Activated CD8-positive, alpha-beta memory T cell treated with anti-CD3 and anti-CD28 coated beads, Interleukin-2, amount 50 U/mL, for 48 hours (primary cell): ENCODE data around the gene ZFP36.
"Not testable (repeated sequence)": the region's sequence is repeated elsewhere in the genome, so short reads cannot be mapped to it uniquely, and the experiment has no call there.

ENCODE experiments used
- DNase-seq: peaks from one replicate; pipeline ENCODE4 v3.0.0-alpha.2; 2020

Gene ZFP36, protein sequence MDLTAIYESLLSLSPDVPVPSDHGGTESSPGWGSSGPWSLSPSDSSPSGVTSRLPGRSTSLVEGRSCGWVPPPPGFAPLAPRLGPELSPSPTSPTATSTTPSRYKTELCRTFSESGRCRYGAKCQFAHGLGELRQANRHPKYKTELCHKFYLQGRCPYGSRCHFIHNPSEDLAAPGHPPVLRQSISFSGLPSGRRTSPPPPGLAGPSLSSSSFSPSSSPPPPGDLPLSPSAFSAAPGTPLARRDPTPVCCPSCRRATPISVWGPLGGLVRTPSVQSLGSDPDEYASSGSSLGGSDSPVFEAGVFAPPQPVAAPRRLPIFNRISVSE

DNA sequence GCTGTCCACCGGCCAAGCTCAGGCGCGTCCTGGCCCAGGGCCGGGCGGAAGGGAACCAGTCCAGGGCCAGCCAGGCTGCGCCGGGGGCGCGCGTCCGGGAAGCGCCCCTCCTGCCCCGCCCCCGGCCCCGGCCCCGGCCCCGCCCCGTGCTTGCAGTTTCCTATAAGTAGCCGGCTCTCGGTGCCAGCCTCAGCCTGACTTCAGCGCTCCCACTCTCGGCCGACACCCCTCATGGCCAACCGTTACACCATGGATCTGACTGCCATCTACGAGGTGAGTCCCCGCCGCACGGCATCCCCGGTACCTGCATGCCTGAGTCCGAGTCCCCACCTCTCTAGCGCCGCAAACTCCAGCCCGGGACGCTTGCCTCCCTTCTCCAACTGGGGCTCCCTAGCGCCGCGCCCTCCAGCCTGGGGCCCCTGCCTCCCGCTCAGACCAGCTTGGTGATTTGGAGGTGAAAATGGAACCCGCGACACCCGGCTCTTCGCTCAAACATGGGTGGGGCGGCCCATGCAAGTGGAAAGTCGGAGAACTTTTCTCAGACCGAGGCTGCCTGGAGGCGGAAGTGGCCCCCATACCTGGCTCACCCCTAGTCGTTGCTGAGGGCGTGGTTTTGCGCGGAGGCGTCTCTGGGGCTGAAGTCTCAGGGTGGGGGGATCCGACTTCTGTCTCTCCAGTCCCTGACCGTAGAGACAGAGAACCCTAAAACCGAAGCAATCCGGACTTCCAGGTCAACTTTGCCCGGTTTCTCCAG is at the start of gene ZFP36:
Gene ZFP36, plus strand, starts transcription at position 192 of the 754 bp plus-strand sequence. Its CDS starts 58 bp downstream, at position 250.
- peak; percentile 95 for DNase-seq

DNA sequence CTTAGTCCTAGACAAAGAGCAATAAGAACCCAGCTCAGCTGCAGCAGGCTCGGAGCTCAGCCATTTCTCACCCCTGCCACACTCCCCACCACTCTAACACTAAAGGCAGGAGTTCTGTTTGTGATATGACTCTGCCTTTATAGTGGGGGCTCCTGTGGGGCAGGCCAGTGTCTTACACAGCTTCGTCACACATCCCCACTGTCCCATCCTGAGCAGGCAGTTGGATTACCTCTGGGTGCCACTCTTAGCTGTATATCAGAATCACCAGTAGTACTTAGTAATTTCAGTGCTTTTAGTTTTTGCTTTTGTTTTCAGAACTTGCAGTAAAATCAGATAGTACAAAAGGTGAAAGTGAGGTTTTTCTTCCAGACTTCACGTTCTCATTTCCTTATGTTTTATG is 47.6 kb upstream of the ZFP36 start:
- no peak for DNase-seq

DNA sequence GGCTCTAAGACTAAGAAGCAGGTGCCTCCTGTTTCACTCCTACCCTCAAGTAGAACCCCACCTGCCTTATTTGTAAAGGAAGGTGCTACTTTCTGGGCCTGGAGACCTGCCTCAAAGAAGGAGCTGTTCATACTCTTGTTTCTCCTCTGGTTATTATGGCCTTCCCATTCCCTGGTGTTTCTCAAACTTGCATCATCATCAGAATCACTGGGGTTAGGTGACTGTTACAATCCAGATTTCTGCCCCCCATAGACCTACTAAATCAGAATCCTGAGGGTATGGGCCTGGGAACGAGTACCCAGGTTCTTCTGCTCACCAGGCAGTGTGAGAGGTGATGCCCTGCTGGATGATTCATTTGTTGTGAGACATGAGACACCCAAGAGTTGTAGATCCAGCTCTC is 46.0 kb upstream of the ZFP36 start:
- no peak for DNase-seq

DNA sequence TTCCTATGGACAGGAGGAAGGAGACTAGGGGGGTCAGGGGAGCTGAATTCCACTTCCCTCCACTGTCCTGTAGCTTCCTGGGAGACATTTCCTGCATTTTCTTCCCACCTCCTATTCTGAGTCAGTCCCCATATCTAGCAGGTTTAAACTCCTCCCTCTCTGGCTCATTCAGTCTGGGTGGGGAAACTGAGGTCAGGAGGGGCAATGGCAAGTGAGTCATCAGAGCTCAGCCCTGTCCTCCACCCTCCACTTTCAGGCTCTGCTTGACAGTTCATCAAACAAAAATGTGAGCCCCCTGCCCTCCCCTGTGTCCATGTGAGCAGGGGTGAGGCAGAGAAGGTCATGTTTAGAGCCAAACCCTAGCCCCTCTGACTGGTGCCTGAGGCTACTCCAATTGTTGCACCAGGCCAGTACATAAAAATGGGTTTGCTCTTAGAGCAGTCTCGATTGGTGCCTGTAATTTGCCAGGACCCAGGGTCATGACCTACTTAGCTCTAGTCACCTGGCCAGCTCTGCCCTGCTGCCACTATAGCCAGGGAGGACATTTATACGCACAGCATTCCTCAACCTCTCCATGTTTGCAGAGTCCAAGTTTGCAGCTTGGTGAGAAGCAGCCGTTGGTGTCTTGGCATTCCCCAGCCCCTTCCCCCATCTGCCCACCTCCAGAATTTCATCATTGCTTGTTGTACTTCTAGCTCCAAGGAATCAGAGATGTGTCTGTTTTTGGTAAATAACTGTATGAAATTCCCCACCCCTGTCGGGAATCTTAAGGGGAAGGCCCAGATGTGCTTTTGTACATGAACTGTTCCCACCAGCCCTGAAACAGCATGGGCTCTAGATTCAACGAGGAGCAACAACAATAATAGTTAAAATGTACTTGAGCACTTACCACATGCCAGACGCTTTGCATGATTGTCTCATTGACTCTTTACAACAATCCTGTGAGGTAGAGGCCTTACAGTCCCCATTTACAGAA is 43.7 kb upstream of the ZFP36 start:
- DNase-seq = no peak

DNA sequence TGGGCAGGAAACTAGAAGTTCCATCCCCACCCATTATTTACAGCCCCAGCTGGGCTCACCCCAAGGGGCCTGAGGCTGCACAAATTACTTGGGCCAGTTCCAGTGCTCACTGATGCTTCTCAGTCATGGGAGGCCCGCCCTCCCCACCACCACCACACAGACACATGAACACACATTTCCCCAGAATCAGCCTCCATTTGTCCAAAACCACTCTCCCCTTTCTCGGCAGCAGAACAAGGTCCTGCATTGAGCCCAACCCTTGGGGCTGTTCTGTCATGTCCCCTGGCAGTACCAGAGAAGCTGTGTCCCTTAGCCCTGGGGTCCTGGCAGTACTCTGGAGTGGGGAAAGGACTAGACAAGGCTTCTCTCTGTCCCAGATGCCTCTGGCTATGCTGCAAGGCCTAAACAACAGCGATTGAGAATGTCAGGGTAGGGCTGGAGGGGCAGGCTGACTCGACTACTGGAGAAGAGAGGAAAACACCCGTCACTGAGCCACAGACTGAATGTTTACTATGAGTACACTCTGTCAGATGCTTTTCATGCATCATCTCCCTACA is 42.7 kb upstream of the ZFP36 start:
- no peak for DNase-seq

DNA sequence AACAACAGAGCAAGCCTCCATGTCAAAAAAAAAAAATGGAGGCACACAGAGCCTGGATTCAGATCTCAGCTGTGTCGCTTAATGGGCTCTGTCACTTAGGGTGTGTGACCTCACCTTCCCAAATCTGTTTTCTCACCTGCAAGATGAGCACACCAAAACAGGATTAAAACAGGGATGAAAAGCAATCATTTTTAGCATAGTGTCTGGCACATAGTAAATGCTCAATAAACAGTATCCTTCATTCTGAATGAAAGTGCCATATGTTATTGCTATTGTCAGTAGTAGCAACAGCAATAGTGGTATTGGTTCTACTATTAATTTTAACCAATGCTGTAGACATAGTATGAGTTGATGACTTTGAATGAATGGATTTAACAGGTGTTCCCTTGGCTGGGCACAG is 41.1 kb upstream of the ZFP36 start:
- no peak for DNase-seq

DNA sequence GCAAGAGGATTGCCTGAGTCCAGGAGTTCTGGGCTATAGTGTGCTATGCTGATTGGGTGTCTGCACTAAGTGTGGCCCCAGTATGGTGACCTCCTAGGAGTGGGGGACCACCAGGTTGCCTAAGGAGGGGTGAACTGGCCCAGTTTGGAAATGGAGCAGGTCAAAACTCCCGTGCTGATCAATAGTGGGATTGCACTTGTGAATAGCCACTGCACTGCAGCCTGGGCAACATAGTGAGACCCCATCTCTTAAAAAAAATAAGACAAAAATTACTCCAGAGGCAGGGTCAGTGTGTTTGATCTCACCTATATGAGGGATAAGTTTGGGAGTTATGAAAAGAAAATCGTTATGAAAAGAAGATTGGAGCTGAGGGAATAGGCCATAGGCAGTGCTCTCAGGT is 37.4 kb upstream of the ZFP36 start:
- no peak for DNase-seq

DNA sequence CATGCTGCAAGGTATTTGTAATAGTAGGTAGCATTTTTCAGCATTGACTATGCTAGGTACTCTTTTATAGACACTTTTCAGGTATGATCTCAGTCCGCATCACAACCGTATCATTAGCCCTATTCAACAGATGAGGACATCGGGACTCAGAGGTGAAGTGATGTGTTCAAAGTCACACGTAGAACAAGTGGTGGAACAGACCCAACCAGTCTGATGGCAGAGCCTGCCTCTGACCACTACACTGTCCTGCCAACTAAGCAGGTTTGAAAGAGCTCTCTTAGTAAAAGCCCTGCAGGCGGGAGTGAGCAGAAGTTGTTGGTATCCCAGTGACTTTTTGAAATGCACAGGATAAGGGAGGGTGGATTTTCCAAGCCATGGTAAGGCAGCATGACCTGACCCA is 35.9 kb upstream of the ZFP36 start:
- no peak for DNase-seq

DNA sequence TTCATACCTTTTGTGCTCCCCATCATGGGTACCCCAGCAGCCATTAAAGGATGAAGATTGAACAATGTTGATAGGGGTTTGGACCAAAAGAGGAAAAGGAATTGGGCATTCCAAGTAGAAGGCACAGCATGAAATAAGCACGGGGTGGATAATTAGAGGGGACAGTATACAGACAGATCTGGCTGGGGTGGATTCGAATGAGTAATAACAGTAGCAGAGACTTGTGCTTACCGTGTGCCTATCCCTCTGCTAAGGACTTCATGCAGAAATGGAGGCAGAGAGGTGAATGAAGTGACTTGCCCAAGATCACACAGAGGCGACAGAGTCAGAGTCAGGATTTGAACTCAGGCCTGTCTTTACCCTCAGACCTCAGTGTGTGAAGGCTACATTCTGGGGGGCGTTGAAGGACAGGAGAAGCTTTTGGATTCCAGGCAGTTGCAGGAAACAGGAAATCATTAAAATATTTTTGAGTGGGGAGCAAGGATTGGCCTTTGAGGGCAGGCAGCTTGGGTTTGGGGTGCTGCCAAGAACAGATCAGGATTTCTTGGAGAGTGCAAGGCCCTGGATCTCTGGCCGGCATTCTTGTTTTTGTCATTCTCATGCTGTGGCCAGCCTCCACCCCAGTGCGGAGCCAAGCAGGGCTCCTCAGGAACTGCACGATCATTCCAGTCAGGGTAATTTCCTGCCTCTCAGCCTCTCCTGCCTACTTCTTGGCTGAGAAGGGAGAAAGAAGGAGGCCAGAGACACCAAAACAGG is 34.4 kb upstream of the ZFP36 start:
- DNase-seq = no peak

DNA sequence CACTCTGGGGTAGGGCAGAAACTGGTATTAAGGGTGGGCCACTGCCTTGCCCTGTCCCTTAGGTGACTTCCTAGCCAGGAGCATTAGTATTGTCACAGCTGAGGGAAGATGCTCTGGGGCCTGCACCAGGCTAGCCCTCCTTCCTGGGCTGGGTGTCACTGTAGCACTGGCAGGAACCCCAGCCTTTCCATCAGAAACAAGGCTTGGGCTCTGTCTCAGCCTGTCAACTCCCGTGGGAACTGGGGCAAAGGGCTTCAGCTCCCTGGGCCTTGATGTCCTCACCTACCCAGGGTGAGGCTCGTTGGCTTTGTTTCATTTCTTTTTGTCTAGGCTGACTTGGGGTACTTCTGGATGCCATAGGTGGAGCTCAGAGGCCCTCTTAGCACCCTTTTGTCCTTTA is 33.7 kb upstream of the ZFP36 start:
- DNase-seq = no peak

DNA sequence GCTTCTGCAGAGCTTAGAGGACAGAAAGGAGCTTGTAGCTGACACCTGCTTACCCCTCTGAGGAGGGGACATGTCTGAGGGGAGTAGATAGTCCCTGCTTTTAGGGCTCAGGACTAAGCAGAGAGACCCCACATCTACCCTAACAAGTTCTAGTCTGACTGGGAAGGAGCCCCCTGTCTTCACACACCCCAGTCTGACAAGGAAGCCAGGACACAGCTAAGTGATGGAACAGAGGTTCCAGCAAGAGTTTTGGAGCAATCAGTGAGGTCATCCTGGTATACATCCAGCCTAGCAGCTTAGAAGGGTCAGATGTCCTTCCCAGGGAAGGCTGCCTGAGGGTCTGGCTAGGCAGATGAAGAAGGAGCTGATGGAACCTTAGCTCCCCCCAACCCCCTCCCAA is 30.7 kb upstream of the ZFP36 start:
- DNase-seq = no peak

DNA sequence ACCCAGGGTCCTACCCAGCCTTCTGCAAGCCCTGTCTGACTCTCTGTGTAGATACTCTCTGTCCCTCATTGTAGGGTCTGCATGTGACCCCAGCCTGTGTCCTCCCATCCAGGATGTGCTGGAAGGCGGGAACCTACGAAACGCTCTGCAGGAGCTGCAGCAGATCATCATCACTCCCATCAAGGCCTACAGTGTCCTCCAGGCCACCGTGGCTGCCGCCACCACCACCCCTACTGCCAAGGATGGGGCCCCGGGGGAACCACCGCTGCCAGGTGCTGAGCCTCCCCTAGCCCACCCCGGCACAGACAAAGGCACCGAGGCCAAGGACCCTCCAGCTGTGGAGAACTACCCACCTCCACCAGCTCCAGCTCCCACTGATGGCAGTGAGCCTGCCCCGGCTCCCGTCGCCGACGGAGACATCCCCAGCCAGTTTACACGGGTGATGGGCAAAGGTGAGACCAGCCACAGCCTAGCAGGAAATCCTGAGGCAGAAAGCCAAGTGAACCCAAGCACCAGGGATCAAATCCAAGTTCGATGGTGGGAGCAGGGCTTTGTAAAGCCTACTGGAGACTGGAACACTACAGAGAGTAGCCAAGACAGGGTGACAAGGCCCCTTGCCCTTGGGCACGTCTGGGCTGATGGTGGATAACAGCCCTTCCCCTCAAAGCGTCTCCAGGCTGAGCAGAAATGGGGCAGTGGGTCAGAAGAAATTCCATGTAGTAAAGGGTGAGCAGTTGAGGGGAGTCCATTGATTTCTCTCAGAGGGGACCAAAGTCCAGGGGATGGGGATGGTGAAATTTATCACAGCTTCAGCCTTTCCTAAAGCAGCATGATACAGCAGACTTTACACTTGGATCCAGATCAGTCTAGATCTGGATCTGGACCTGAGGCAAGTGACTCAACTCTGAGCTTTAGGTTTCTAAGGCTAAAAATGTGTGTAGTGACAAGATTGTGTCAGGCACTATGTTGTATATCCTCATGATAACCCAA is 29.0 kb upstream of the ZFP36 start:
- DNase-seq = no peak

DNA sequence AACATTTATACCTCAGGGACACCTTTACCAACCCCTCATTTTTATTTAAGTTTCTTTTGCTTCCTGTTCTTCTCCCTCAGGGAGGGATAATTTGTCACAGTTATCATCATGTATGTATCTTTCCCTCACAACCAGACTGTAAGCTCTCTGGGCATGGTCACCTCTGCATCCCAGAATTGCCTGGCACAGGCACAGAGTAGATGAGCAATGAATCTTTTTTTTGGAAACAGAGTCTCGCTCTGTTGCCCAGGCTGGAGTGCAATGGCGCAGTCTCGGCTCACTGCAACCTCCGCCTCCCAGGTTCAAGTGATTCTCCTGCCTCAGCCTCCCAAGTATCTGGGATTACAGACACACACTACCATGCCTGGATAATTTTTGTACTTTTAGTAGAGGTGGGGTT is 27.3 kb upstream of the ZFP36 start:
- not testable (repeated sequence) for DNase-seq

DNA sequence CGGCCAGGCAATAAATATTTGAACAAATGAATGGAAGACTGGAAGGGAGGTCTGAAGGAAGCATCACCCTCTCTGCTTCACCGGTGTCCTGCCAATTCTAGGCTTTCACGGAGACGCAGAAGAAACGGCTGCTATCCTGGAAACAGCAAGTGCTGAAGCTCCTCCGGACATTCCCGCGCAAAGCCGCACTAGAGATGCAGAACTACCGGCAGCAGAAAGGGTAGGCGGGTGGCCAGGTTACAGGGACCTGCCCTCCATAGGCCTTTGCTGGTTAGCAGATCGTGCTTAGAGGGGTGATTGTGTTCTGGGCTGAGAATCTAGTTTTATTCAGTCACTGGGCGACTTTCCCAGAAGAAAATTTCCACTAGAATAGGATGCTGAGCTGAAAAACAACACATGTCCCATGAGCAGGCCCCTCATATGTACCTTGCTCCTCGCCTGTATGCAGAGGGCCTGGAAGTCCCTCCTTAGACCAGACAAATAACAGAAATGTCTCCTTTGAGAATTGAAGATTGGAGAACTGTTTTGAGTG is 26.7 kb upstream of the ZFP36 start:
- no peak for DNase-seq

DNA sequence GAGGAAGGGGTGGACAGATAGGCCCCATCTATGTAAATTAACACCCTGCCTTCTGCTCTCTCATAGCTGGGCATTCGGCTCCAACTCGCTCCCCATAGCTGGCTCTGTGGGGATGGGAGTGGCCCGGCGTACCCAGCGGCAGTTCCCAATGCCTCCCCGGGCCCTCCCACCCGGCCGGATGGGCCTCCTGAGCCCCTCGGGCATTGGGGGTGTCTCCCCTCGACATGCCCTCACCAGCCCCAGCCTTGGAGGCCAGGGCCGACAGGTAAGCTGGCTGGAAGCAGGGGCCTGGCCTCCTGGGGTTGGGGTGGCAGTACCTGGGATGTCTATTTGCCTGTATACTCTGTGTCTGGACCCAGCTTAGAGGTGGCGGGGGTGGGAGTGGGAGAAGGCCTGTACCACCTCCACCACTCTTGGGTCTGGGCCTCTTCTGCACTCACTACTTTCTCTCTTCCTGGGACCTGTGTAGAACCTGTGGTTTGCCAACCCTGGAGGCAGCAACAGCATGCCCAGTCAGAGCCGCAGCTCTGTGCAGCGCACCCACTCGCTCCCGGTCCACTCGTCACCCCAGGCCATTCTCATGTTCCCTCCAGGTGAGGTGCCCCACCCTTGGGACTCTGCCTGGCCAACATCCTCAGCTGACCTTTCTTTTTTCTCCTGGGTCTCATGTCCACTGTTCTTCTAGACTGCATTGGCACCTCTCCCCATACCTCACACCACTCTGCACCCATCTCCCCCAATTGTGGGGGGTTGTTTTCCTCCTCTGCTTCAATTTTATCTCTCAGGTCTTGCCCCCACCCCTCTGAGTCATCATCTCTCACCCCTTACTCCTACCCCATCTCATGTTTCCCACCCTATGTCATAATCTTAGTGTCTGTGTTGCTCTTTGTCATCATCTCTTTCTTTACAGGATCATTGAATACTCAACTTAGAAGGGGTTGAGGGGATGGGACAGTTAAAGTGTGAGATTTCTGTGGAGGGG is 25.8 kb upstream of the ZFP36 start:
- no peak for DNase-seq

DNA sequence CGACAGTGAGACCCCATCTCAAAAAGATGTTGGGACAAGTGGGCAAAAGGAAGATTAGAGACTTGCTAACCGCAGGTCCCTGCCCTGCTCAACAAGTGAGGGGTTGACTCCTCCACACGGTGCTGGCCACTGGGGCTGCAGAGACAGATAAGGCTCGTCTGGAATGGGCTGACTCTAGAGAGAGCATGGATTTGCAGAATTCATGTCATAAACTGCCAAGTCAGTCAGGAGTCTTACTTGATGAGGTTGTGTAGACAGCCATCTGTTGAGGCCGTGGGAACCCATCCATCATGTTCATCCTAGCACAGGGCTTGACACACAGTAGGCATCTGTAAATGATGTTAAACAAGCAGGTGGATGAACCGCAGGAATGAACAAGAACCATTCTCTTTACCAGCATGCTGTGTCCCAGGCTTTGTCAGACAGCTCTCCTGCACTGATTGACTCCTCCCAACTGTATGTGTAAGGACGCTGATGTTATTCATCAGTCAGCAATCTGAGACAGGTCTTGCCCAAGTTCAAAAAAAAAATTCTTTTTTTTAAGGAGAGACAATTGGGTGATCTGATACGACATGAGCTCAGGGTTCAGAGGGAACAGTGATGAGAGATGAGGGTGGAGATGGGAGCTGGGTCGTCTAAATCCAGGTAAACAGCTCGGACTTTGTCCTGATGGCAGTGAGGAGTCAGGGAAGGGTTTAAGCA is 24.6 kb upstream of the ZFP36 start:
- DNase-seq = no peak

DNA sequence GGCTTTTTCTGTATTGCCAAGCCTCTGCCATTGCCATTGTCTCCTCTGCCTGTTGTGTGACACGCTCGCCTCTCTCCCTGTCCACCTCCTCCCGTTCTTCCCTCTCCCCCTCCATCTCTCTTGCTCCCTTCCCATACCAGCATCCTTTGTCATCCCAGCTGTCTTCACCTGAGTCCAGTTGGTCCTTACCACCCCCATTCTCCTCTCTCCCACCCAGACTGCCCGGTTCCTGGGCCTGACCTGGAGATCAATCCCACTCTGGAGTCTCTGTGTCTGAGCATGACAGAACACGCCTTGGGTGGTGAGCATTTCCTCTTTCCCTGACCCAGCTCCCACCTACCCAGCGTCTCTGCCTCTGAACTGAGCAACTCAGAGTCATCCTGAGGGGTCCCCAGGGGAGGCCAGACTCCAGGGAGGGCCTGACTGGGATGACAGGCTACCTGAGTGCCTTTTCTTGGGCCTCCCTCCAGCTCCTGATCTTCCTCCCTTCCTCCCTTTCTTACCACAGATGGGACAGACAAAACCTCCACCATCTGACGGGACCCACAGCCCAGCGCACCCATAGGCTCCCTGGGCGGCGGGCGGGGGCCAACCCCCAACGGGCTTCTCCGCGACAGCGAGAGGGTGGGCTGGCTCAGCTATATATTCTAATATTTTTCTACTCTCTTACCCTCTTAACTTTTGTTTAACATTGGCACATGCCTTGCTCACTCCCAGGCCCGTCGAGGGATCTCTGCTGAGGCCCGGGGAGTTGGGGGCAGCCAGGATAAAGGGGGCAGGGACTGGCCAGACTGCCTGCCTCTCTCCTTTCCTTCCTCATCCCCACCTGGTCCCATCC is 23.4 kb upstream of the ZFP36 start:
- DNase-seq = no peak
